ENCODE results near the gene KCNH6.

KCNH6 gene

GRCh38 chr17:63563339-63563738, 40.2 kb downstream of the KCNH6 start:
- no peak for DNase-seq

- DNase-seq, result no peak
Observed at GRCh38 chr17:63564562-63564961, 41.4 kb downstream of the KCNH6 start.

DNA sequence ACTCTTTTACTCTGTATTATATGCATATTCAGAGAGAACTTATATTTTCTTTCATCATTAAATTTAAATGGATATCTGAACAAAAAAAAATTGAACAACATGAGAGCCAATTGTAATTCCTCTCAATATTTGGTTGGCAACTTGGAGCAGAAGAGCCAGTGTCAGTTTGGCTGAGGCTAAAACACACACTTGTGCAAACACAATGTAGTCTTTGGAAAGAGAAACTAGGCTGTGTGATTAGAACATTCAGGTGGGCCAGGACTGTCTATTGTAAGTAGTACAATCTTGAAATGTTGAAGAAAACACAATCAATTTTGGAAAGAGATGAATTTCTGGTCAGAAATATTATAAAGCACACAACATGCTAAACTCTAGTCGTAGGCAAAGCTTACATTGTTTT, 44.1 kb downstream of the KCNH6 start:
- no peak for DNase-seq

DNA sequence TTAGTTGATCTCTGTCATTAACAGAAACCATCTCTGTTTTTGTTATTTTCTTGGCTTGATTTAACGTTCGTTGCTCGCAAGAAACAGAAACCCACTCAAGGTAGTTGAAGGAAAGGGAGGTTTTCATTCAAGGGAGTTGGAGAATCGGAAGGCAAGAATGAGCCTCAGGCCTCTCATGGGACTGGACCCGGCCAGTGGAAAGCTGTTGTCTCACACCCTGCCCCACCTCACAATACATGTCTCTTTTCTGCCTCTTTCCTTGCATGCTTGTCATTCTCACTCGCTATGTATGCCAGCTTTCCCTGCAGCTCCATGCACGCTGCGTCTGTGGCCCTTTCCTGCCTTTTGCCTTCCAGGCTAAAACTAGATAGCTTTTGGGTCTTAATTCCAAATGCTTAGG, 45.4 kb downstream of the KCNH6 start:
- no peak for DNase-seq

DNA sequence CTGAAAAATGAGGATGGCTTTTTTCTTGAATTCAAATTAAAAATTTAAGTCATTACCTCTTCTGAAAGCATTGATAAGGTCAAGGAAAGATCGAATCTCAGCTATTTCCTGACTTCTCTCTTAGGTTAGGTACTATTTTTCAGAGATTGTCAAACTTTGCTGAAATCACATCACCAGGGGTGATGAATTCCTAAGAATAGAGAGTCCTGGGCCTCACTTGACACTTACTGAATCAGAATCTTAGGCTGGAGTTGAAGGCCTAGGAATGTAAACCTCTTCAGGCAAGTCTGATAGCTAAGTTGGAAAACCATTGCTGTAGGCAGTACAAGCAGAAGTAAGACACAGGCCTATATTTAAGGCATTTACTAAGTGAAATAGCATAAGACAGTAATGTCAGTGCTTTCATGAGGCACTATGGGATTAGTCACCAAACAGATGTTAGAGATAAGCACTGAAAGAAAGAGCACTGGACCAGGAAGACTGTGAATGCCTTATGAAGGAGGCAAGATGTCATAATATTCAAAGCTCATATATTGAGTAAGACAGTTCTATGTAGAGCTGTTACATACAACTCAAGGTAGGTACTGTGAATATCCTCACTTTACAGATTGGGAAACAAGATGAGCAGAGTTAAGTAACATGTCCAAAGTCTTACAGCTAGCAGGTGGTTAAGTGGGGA, 48.6 kb downstream of the KCNH6 start:
- DNase-seq, result no peak

GRCh38 chr17:63573634-63574033, 50.5 kb downstream of the KCNH6 start:
- no peak for DNase-seq

DNA sequence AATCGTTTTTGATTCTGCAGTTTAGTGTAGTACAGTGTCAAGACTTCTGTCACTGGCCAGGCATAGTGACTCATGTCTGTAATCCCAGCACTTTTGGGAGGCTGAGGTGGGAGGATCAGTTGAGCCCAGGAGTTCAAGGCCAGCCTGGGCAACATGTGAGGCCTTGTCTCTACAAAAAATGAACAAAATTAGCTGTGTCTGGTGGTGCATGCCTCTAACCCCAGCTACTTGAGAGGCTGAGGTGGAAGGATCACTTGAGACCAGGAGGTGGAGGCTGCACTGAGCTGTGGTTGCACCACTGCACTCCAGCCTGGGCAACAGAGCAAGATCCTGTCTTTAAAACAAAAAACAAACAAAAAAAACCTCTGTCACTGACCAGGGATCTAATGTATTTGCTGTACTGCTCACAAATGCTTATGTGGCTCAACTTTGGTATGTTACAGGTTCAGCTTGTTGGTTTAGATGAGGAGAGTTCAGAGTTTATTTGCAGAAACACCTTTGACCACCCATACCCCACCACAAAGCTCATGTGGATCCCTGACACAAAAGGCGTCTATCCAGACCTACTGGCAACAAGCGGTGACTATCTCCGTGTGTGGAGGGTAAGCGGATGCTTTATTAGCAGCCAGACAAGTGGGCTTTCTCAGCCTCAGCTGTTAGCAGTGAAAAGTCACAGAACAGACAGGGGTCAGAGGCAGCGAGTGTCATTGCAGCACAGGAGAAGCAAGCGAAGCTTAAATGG, 55.0 kb downstream of the KCNH6 start:
- DNase-seq, result no peak

- DNase-seq, result no peak
Observed at GRCh38 chr17:63578769-63579111, 55.6 kb downstream of the KCNH6 start.

- no peak for DNase-seq
Observed at GRCh38 chr17:63579633-63580032, 56.5 kb downstream of the KCNH6 start.

DNA sequence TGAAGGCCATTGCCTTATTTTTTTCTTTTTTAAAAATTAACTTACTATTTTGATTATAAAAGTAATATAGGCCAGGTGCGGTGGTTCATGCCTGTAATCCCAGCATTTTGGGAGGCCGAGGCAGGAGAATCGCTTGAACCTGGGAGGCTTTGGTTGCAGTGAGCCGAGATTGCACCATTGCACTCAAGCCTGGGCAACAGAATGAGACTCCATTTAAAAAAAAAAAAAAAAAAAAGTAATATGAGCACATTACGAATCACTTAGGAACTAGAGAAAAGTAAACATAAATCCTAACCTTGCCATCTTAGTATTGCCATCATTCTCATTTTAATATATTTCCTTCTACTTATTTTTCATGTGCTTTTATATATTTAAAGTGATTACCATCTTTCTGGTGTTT, 64.6 kb downstream of the KCNH6 start:
- DNase-seq, result no peak

DNA sequence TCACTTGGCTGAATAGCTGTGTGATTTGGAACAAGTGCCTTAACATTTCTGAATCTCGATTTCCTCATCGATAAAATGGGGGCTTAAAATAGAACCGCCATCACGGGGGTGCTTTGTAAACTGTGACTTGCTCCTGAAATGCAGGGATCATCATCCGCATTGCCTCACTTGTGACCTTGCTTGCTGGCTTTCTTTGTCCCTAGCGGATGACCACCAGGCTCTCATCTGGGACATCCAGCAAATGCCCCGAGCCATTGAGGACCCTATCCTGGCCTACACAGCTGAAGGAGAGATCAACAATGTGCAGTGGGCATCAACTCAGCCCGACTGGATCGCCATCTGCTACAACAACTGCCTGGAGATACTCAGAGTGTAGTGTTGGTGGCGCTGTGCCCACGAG, 65.6 kb downstream of the KCNH6 start:
- no peak for DNase-seq

- DNase-seq, result no peak
Observed at GRCh38 chr17:63589646-63590045, 66.5 kb downstream of the KCNH6 start.

GRCh38 chr17:63592797-63593196, 69.6 kb downstream of the KCNH6 start:
- no peak for DNase-seq

- DNase-seq, result no peak
Observed at GRCh38 chr17:63595132-63595531, 72.0 kb downstream of the KCNH6 start.
